Adipocyte (in vitro differentiated cells): ENCODE measurements around the gene GLI1.

Experiments used
- DNase-seq: peaks from one replicate; pipeline ENCODE4 v3.0.0-alpha.2; 2015; ENCODE audit warnings: low read depth
- H3K27me3 ChIP-seq: replicated peaks from 2 replicates; pipeline ENCODE4 v1.7.0; 2013; ENCODE audit warnings: mild to moderate bottlenecking, low read length, moderate library complexity; ENCODE audit not compliant: control insufficient read depth, insufficient read depth
- H3K36me3 ChIP-seq: 2 replicates; pipeline ENCODE4 v1.7.0; 2013; ENCODE audit warnings: low read length, mild to moderate bottlenecking, moderate library complexity; ENCODE audit not compliant: control insufficient read depth, insufficient read depth, severe bottlenecking
- H3K4me1 ChIP-seq: 2 replicates; pipeline ENCODE4 v1.7.0; 2013; ENCODE audit warnings: mild to moderate bottlenecking, low read length, moderate library complexity; ENCODE audit not compliant: control insufficient read depth, insufficient read depth
- H3K4me3 ChIP-seq: 2 replicates; pipeline ENCODE4 v1.7.0; 2013; ENCODE audit warnings: mild to moderate bottlenecking, low read length, moderate library complexity
- H3K9ac ChIP-seq: 2 replicates; pipeline ENCODE4 v1.7.0; 2013; ENCODE audit warnings: mild to moderate bottlenecking, low read length, moderate library complexity
- H3K9me3 ChIP-seq: 2 replicates; pipeline ENCODE4 v1.7.0; 2013; ENCODE audit warnings: mild to moderate bottlenecking, low read length, moderate library complexity; ENCODE audit not compliant: control insufficient read depth

GLI1 gene

DNA sequence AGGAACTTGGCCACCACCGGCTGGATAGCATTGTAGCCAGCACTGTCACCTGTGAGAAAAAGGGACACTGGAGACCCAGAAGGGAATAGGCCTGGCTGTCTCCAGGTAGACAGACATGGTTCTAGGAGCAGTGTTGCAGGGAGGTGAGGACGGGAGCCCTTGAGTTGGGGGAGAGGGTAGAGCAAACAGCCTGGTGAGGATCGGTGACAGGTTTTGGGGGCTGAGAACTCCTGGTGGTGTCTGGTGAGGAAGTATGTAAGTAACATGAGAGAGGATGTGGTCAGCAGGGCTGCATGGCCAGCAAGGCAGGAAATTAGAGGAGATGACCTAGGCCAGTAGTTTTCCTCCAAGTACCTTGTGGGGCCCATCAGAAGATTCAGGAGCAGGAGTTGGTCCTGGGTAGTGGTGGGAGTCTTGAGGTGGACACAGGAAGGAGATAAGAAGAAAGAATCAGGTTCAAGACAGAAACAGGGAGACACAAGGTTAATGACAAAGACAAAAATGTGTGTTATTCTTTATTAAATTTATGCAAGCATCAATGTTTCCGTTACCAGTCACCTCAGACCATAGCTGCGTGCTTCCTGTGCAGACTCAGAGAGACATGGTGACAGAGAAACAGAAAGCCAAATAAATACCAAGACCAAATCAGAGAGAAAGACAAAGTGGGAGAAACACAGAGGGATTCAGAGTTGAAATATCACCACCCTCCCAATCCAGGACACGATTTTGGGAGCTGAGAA is 20.0 kb downstream of the GLI1 start, which contains the start of gene ARHGAP9:
Gene ARHGAP9 (minus strand): TSS at position 491 of the 740 bp plus-strand sequence. CDS start 460 bp downstream, at position 31.
- DNase-seq = no peak
- no peaks in the 10 kb centered on the region for H3K36me3 ChIP-seq
- H3K27me3 ChIP-seq = peaks cover 64% of the 10 kb centered on the region
- no peak within 1 kb of the TSS for H3K9ac ChIP-seq
- peaks cover 10% of the 10 kb centered on the region for H3K4me1 ChIP-seq
- H3K4me3 ChIP-seq = no peak within 1 kb of the TSS
- H3K9me3 ChIP-seq = no peaks in the 10 kb centered on the region

GRCh38 chr12:57481671-57482070 is 22.1 kb downstream of the GLI1 start:
- Histone ChIP-seq H3K27me3 (peaks cover 43% of the 10 kb centered on the region), H3K4me1 (no peaks in the 10 kb centered on the region), H3K9ac (no peak overlapping the region), H3K4me3 (no peak overlapping the region), H3K36me3 (no peaks in the 10 kb centered on the region), H3K9me3 (no peaks in the 10 kb centered on the region)
- no peak for DNase-seq

DNA sequence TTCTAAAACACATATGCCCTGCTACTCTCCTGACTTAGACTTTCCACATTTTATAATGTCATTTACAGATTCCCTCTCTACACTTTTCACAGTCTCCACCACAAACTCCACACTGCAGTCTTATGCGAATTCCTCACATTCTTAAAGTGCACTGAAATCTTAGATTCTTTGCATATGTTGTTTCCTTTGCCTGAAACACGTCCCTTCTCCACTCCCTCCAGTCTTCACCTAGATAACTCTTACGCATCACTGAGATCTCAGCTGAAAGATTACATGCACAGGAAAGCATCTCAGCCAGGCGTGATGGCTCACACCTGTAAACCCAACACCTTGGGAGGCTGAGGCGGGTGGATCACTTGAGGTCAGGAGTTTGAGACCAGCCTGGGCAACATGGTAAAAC is 23.9 kb downstream of the GLI1 start:
- Histone ChIP-seq H3K9ac (no peak overlapping the region), H3K4me3 (no peak overlapping the region), H3K27me3 (peaks cover 30% of the 10 kb centered on the region), H3K36me3 (no peaks in the 10 kb centered on the region), H3K9me3 (no peaks in the 10 kb centered on the region), H3K4me1 (no peaks in the 10 kb centered on the region)
- DNase-seq = peak; percentile 58

DNA sequence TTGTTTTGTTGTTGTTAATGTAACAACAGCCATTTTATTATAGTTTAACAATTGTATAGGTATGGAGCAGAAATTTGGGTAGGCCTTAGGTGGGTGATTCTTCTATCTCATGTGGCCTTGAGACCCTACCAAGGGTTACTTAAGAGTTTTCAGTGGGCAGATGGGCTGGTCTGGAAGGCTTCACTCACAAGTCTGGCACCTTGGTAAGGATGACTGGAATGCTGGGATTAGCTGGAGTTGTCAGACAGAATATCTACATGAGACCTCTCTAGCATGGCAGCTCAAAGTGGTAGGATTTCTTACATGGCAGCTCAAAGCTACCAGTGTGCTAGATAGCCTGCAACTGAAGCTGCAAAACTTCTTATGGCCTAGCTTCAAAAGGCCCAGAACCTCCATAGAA is 26.1 kb downstream of the GLI1 start:
- no peaks in the 10 kb centered on the region for H3K9me3 ChIP-seq
- no peak overlapping the region for H3K4me3 ChIP-seq
- no peak overlapping the region for H3K9ac ChIP-seq
- no peak for DNase-seq
- peaks cover 9% of the 10 kb centered on the region for H3K4me1 ChIP-seq
- H3K27me3 ChIP-seq = peaks cover 9% of the 10 kb centered on the region
- peaks cover 17% of the 10 kb centered on the region for H3K36me3 ChIP-seq

DNA sequence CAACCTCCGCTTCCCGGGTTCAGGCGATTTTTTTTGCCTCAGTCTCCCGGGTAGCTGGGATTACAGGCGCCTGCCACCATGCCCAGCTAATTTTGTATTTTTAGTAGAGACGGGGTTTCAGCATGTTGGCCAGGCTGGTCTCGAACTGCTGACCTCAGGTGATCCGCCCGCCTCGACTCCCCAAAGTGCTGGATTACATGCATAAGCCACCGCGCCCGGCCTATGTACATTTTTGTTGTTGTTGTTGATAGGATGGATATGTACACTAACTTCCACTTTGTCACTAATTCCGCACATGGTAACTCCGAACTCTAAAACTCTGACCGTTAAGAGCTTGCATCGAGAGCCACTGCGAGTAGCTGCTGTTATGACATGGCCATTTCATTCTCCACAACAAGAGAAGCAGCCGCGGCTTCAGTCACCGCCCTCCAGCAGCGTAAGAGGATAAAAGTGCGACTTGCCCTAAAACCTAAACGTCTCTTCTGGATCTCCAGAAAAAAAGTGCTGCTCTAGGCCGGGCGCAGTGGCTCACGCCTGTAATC is 27.5 kb downstream of the GLI1 start:
- Histone ChIP-seq H3K27me3 (no peaks in the 10 kb centered on the region), H3K9me3 (no peaks in the 10 kb centered on the region), H3K36me3 (peaks cover 31% of the 10 kb centered on the region), H3K4me1 (peaks cover 9% of the 10 kb centered on the region), H3K9ac (peak overlapping the region; percentile 91), H3K4me3 (peak overlapping the region; percentile 90)
- no peak for DNase-seq

DNA sequence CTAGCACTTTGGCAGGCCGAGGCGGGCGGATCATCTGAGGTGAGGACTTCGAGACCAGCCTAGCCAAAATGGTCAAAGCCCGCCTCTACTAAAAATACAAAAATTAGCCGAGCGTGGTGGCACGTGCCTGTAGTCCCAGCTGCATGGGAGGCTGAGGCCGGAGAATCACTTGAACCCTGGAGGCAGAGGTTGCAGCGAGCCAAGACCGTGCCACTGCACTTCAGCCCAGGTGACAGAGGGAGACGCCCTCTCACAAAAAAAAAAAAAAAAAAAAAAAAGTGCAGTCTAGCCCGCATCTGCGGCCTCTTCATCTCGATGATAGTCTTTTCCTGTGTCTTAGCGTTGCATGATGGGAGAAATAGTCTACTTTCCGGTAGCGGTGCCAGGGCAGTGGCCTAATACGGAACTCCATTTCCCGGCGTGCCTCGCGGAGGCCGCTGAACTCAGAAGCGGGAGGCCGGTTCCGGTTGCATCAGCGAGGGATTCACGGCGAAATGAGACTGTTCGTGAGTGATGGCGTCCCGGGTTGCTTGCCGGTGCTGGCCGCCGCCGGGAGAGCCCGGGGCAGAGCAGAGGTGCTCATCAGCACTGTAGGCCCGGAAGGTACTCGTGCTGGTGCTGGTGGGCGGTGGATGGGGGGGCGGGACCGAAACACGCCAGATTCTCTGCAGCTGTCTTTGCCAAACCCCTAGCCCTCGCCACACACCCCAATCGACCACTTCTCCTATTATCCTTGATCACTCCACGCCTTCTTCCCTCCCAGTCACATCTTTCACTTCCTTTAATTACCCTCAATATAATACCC is 28.2 kb downstream of the GLI1 start, which contains the start of gene MARS1:
Gene MARS1 (plus strand): TSS at position 472 of the 805 bp plus-strand sequence. CDS start 23 bp downstream, at position 495.
- Histone ChIP-seq H3K9me3 (no peaks in the 10 kb centered on the region), H3K4me1 (peaks cover 9% of the 10 kb centered on the region), H3K27me3 (no peaks in the 10 kb centered on the region), H3K9ac (peak within 1 kb of the TSS; percentile 91), H3K36me3 (peaks cover 37% of the 10 kb centered on the region), H3K4me3 (peak within 1 kb of the TSS; percentile 90)
- DNase-seq = peak; percentile 99

DNA sequence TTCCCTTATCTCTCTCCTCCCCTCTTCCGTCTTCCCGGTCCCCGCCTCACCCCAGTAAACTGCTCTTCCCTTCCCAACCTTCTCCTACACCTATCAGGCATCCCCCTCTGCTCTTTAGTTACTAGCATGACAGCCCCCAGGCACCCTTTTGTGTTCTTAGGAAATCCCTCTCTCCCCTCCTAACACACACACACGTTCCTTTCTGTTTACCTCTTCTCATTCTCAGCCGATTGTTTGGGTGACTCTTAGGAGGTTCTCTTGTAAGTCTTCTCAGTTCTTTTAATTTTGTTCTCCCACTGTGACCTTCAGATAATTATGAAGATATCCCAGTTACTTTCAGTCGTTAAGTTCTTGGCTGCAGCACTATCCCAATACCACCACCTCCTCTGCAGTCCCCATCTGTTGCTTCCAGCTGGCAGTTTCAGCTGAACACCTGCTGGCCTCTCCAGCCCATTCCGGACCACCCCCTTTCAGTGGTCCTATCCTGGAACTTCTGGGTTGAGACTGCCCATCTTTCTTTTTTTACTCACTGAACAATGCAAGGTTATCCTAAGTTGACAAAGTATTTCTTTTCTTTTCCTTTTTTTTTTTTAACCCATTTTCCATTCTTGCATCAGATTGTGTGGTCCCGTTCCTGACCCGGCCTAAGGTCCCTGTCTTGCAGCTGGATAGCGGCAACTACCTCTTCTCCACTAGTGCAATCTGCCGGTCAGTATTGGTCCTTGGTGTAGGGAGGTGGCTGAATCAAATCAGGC is 29.0 kb downstream of the GLI1 start:
- Histone ChIP-seq H3K4me1 (peaks cover 9% of the 10 kb centered on the region), H3K27me3 (no peaks in the 10 kb centered on the region), H3K9me3 (no peaks in the 10 kb centered on the region), H3K9ac (peak overlapping the region; percentile 91), H3K36me3 (peaks cover 40% of the 10 kb centered on the region), H3K4me3 (peak overlapping the region; percentile 90)
- peak; percentile 42 for DNase-seq

- H3K36me3 ChIP-seq = peaks cover 43% of the 10 kb centered on the region
- no peaks in the 10 kb centered on the region for H3K27me3 ChIP-seq
- peaks cover 9% of the 10 kb centered on the region for H3K4me1 ChIP-seq
- no peak for DNase-seq
- H3K4me3 ChIP-seq = peak overlapping the region; percentile 90
- H3K9me3 ChIP-seq = no peaks in the 10 kb centered on the region
- peak overlapping the region; percentile 91 for H3K9ac ChIP-seq
These were observed 29.6 kb downstream of the GLI1 start for GRCh38 chr12:57489157-57489641.

- no peaks in the 10 kb centered on the region for H3K9me3 ChIP-seq
- no peak overlapping the region for H3K4me3 ChIP-seq
- no peak overlapping the region for H3K9ac ChIP-seq
- H3K27me3 ChIP-seq = no peaks in the 10 kb centered on the region
- peaks cover 9% of the 10 kb centered on the region for H3K4me1 ChIP-seq
- no peak for DNase-seq
- peaks cover 44% of the 10 kb centered on the region for H3K36me3 ChIP-seq
These were observed 30.5 kb downstream of the GLI1 start for GRCh38 chr12:57490126-57490525.

- H3K36me3 ChIP-seq = peaks cover 47% of the 10 kb centered on the region
- H3K4me1 ChIP-seq = peaks cover 9% of the 10 kb centered on the region
- H3K27me3 ChIP-seq = no peaks in the 10 kb centered on the region
- H3K9me3 ChIP-seq = no peaks in the 10 kb centered on the region
- H3K4me3 ChIP-seq = no peak overlapping the region
- no peak overlapping the region for H3K9ac ChIP-seq
- no peak for DNase-seq
These were observed 32.1 kb downstream of the GLI1 start for GRCh38 chr12:57491393-57492280.
